GM18520 (cell line): ENCODE data around the gene TSPAN19.

Experiments used
- ATAC-seq: cut with Tn5 transposase; IDR thresholded peaks from one replicate; pipeline ENCODE4 v1.9.1; 2021; ENCODE audit not compliant: unreplicated experiment

The TSPAN19 gene

DNA sequence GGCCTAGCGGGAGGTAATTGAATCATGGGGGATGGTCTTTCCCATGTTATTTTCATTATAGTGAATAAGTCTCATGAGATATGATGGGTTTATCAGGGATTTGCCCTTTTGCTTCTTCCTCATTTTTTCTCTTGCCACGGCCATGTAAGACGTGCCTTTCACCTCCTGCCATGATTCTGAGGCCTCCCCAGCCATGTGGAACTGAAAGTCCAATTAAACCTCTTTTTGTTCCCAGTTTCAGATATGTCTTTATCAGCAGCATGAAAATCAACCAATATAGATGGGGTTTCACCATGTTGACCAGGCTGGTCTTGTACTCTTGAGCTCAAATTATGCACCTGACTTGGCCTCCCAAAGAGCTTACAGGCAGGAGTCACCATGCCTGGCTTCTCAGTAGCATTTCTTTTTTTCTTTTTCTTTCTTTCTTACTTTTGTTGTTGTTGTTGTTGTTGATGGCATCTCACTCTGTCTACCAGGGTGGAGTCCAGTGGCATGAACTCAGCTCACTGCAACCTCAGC is 33.2 kb downstream of the TSPAN19 start:
- ATAC-seq = no peak

DNA sequence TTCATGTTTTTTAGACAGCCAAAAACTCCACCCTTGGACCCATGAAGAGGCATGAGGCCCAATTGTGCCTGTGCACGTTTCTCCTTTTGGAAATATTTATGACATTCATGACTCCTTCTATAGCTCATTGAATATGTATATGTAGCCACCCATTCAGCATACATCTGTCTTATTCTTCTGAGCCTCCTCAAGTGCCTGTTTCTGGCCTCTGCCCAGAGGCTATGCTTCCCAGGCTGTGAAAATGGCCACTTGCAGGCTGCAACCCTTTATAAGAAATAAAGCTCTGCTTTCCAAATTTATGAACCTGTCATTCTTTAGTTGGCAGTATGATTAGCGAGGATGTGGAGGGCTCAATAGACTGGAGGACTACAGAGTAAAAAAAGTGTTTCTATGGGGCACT is 35.3 kb downstream of the TSPAN19 start:
- ATAC-seq = no peak

DNA sequence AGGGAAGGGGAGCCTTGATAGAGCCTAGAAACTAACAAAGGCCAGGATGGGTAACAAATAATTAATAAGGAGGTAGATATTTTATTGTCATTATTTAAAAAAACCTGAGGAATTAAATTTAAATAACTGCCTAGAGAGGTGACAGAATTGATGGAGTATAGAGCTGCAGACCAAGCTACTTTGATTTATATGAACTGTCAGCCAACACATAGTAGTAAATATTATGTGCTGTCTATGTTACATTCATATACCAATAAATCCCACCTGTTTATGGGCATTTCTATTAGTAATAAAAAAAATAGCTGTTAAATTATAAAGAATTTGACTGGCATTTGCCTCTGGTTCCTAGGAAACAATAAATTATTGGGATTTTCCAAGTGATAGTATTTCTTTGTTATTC is 37.7 kb downstream of the TSPAN19 start:
- ATAC-seq = no peak

DNA sequence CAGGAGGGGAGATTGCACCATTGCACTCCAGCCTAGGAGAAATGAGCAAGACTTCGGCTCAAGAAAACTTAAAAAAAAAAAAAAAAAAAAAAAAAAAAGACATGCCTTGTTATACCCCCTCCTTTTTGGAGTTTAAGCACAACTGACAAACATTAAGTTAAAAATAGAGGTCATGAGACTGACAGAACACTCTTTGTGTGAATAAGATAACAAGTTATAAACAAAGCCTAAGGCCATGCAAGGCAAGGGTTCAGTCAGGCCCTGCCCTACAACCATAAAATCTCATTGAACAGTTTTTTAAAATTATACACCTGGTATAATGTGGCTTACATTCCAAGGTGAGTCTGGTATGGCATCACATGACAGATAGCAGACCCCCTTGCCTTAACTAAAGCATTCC is 39.3 kb downstream of the TSPAN19 start:
- ATAC-seq = no peak

DNA sequence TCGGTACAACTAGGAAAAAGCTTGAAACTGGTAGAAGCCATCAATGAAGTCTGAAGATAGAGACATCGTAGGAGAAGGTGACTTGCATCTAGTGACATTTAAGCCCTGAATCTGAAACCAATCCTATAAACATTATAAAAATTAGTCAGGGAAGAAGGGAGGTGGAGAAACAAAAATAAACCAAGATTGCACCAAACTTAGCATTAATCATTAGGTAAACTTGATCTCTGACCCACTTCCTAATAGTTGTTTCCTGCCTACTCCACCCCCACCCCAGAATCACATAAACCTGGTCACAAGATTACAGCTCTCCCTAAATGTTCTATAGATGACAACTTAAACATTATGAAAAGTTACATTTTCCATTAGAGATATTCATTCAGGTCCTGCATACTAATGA is 40.4 kb downstream of the TSPAN19 start:
- no peak for ATAC-seq

DNA sequence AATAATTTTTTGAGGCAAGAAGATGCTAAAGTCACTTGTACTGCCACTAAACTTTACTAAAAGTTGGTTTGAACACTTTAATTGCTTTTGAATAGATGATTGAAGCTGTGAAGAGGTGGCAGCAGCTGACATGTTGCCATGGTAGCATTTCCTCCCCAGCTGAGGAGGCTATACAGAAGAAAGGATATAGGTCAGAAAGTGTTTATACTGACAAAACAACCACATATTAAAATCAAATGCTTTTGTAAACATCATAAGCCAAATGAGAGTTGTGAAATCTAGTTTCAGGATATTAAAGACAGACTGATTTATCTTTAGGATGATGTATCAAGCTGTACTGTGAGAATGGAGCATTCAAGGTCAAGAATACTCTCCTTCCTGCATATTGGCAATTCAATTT is 41.7 kb downstream of the TSPAN19 start:
- ATAC-seq = no peak

DNA sequence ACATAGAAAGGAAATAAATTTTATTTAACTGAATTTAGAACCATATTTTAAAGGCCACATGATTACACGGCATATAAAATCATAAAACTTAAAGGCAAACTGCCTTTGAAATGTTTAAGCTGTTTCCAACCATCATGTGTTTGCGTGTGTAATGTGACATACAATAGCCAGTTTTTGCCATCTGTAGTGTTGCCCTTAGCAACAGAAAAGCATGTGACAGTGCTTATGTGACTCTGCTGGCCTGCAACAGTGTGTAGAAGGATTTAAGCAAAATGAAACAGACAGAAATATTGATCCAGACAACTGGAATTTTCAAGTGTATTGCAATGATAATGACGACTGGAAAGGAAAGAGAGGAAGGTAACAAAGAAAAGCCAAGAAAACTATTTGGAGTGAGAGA is 49.5 kb downstream of the TSPAN19 start:
- ATAC-seq = no peak

DNA sequence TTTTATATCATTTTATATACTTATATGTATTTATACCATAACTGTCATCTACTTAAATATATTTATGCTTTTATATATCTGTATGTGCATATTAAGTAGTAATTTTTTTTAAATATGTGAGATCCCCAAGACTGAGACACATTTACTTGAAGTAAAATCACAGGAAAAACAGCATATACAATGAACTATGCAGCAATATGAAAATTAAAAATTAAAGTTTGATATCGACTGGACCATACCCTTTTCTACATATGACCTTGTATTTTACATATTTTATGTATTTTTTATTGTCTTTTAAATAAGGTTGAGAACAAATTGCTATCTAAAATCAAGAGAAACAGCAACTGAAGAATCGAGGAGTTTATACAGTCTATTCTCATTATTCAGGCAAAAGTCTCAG is 50.0 kb downstream of the TSPAN19 start:
- ATAC-seq = no peak

DNA sequence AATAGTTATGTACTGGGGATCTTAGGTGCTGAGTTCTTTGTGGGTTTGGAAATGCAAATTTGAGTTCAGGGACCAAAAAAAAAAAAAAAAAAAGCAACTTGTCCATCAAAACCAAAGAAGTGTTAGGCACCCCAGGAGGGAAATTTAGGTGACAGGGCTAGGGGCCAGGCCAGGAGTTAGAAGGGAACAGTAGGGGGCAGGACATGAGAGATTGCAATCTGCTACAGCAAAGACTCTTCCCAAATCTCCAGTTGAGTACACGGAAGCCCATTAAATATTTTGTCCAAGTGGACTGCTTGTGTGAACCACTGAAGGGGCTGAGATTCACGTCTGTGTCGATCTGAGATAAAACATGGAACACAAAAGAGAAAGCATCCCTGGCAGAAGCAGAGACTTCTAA is 52.8 kb downstream of the TSPAN19 start:
- ATAC-seq = no peak

DNA sequence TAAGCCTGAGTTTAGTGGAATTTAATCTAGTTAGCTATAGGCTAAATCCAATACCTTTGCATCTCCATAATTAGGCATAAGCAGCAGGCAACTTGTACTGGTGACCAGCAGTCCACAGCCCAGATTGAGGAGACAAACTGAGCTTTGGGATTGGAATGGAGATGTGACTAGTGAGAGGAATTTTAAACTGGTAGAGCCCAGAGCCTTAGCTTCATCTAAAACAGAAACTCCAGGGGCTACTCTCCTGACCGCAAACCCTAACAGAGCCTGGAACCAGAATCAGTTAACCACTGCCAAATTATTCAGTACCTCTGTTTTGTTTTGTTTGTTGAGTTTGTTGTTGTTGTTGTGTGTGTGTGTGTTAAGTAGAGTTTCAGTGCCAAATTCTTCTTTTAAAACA is 53.2 kb downstream of the TSPAN19 start:
- ATAC-seq = no peak

DNA sequence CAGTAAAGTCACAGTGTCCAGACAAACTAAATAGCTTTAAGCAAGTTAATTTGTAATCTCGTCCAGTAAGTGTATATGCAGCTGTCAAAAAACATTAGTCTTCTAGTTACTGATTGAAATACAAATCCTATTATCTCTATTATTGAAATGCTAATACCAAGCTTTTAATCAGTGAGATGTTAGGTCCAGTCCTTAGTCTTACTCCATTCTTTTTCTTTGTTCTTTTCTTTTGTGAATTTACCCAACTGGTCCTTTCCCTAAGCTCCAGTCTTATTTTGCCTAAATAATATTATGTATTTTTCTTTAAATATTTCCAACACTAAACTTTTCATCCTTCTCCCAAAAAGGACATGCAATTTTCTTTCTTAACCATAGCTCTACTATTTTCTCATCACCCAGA is 57.2 kb downstream of the TSPAN19 start:
- no peak for ATAC-seq

DNA sequence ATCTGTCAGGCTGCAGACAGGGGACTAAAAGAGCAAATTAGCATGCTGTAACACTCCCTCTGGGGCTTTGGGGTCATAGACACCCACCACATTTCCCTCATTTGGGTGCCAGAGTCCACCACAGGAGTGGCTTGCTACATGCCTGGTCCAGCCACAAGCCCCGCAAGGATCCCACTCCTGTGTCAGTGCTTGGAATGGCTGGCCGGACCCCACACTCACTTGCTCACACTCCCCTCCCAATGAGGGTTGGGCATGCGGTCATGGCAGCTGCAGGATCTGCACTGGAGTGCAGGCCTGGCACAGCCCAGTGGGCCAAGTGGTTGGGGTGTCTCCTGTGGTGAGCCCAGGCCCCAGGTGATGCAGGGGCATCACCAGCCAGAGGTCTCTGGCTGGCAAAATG is 59.9 kb downstream of the TSPAN19 start:
- ATAC-seq = no peak

DNA sequence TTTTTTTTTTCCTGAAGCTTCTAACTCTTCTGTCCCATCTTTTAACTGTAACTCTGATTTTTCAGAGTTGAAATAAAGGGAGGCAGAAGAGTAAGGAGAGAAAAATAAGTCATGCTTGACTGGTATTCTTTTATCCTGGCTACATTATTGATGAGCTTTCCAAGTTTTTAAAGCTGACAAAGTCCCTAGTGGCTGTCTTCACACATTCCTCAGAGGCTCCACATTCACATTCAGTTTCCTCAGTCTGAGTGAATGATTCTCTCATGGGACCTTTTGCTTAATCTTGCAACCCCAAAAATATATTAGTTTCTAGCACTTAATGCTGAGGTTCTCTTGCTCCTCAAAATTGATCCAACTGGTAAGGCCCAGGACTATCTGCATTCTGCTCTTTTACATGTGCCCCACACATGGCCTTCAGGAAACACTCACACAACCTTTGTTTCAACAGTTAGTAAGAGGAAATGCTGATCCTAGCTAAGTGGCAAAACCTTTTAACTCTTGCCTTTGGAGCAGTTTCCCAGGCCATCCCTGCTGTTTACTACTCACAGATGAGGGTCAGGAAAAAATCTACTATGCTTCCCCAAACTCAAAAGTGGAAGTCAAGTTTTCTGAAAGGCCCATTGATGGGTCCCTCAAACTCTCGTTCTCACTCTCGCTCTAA is 61.8 kb downstream of the TSPAN19 start:
- ATAC-seq = no peak

DNA sequence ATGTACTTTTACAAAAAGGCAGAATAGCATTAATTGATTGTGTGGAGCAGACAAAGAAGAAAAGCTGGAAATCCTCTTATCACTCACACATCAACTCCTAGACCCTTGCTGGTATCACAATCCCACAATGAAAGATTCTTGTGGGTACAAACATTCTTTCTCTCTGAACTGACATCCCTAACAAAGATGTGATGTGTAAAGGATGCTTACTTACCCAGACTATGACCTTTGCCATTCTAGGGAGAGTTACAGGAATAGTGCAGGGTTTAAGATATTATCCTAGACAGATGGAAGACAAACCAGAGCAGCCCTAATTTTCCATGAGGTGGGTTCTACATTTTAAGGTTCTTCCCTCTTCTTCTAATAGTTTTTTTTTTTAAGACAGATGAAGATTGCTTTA is 63.1 kb downstream of the TSPAN19 start:
- no peak for ATAC-seq

DNA sequence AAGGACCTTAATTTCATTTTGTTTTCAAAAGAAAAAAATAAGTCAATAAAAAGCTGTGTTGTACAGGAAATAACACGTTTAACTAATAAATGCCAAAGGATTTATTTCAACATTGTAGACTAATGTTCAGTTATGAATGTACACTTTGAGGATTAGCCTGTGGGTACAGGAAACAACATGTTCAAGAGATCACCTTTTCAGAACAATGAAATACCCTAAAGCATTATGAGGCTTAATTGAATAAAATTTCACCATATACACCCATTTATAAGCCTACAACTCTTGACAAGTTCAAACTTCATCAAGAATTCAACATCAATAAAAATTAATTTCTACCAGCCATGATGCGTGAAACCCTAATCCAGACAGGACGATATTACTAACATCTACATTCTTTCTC is 66.9 kb downstream of the TSPAN19 start:
- ATAC-seq = no peak
